CD4-positive, alpha-beta T cell (primary cell): ENCODE measurements around the gene IL10. TPM values are rescaled to one million over a fixed set of nuclear protein-coding genes. Genes with fewer than 3 reads are reported as not detected.

Experiments
- ATAC-seq: fragments of 200-7000 bp; cut with Tn5 transposase; one replicate; pipeline ENCODE4 v1.10.0; 2022; ENCODE audit warnings: mild to moderate bottlenecking; ENCODE audit not compliant: poor library complexity
- CTCF ChIA-PET: fragments of 350-600 bp; sonication (Branson Sonifier 250); formaldehyde crosslinking; loops from one replicate; lab custom pipeline; 2021; ENCODE audit warnings: antibody characterized with exemption, inconsistent platforms; lab: Charles Lee
- POLR2A ChIA-PET: fragments of 350-600 bp; sonication (Branson Sonifier 250); formaldehyde crosslinking; loops from one replicate; lab custom pipeline; 2021; ENCODE audit warnings: antibody characterized with exemption, inconsistent platforms; lab: Charles Lee
- DNase-seq, 14 experiments: peaks; one replicate each; pipeline ENCODE4 v3.0.0-alpha.2; 2013 to 2020; ENCODE audit warnings: mixed read lengths in 2 of 14
- H3K27ac ChIP-seq, 2 donors: one replicate each; pipeline versions ENCODE4 v1.5.1 to v1.7.0; 2013; ENCODE audit warnings: low read length in 2 of 2, low read depth in 1 of 2, mild to moderate bottlenecking in 1 of 2
- H3K27me3 ChIP-seq, 2 experiments: 1 replicate in 1 of 2; 2 replicates in 1 of 2; pipeline versions ENCODE4 v1.6.1 to v1.7.0; 2013; ENCODE audit warnings: low read length in 2 of 2, control low read depth in 1 of 2, mild to moderate bottlenecking in 1 of 2, moderate library complexity in 1 of 2; ENCODE audit not compliant: insufficient read depth in 2 of 2, control insufficient read depth in 1 of 2
- H3K36me3 ChIP-seq: one replicate; pipeline ENCODE4 v1.6.1; 2013; ENCODE audit warnings: low read length, control low read depth; ENCODE audit not compliant: insufficient read depth
- H3K4me1 ChIP-seq: one replicate; pipeline ENCODE4 v1.6.1; 2013; ENCODE audit warnings: low read length, control low read depth; ENCODE audit not compliant: insufficient read depth
- H3K4me3 ChIP-seq: one replicate; pipeline ENCODE4 v1.5.1; 2013; ENCODE audit warnings: mild to moderate bottlenecking, low read length, moderate library complexity
- H3K9me3 ChIP-seq, 2 experiments: 1 replicate in 1 of 2; 2 replicates in 1 of 2; pipeline versions ENCODE4 v1.6.1 to v1.7.0; 2013; ENCODE audit warnings: low read length in 2 of 2, mild to moderate bottlenecking in 2 of 2, control low read depth in 1 of 2, moderate library complexity in 1 of 2; ENCODE audit not compliant: control insufficient read depth in 1 of 2, insufficient read depth in 1 of 2
- H3K27ac Mint-ChIP-seq: one replicate; pipeline ENCODE4 v1.8.0; 2020; ENCODE audit warnings: mixed read lengths
- H3K27me3 Mint-ChIP-seq: one replicate; pipeline ENCODE4 v1.8.0; 2021; ENCODE audit warnings: mixed read lengths
- H3K36me3 Mint-ChIP-seq: one replicate; pipeline ENCODE4 v1.8.0; 2021; ENCODE audit warnings: low read depth, mixed read lengths
- H3K4me1 Mint-ChIP-seq: one replicate; pipeline ENCODE4 v1.8.0; 2021; ENCODE audit warnings: low read depth, mixed read lengths
- H3K4me3 Mint-ChIP-seq: one replicate; pipeline ENCODE4 v1.8.0; 2020; ENCODE audit warnings: mild to moderate bottlenecking, mixed read lengths
- H3K9me3 Mint-ChIP-seq: one replicate; pipeline ENCODE4 v1.8.0; 2020; ENCODE audit warnings: mixed read lengths
- intact Hi-C, 2 experiments: fragments of 100-400 bp; cut with DNase I in 1 of 2; cut with micrococcal nuclease in 1 of 2; formaldehyde crosslinking; loops; one replicate each; pipeline versions ENCODE4 v1.15.1 to v1.9.0; 2023 to 2025; cut with DNase I, micrococcal nuclease
- total RNA-seq, 174 experiments: library from RNA in 2 of 174; stranded (reverse) in 2 of 174; gene quantifications; one replicate each; pipeline ENCODE4 v1.2.3 and lab custom pipeline; 2021 to 2026
- TF ChIP-seq, protein P1 (sequence below): fragments of 200-600 bp; IDR thresholded peaks from one replicate; pipeline ENCODE4 v1.8.0; 2022; ENCODE audit warnings: antibody characterized with exemption, mild to moderate bottlenecking

IL10 gene
- total RNA-seq, 2 experiments from 2014 or later = 0.27 to 0.87 TPM

DNA sequence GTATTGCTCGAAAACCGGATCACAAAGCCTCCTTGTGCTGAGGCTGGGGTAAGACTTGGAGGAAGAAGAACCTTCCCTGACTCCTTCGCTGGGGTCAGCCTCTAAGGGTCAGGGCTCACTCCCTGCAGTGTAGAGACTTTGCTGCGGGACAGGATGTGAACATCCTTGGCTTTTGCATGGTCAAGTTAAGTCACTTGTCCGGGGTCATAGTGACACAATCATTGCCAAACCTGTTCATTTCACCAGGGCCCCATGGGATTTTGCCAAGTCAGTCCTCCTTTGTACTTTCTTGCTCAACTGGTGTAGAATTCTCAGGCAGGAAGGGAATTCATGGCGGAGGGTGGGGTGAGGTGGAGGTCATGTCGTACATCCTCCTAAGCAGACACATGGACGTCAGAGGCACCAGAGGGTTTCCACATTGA, 24.7 kb upstream of the IL10 start:
- DNase-seq = peak in 1 of 14 experiments; percentile 30
- H3K4me3 ChIP-seq = no peak overlapping the region
- no peaks in the 10 kb centered on the region for H3K36me3 ChIP-seq
- peaks cover 67% of the 10 kb centered on the region for H3K4me1 ChIP-seq
- no peaks in the 10 kb centered on the region for H3K9me3 Mint-ChIP-seq
- H3K36me3 Mint-ChIP-seq = no peaks in the 10 kb centered on the region
- H3K4me3 Mint-ChIP-seq = no peak overlapping the region
- no peak overlapping the region for H3K27ac ChIP-seq
- CTCF ChIA-PET = interaction anchor here (1.3 to 2.5 kb wide), 2 partner anchors 11 to 62 kb away, joined by 3 to 6 read pairs; no protein-coding TSS in a partner anchor
- H3K27ac Mint-ChIP-seq = no peak overlapping the region
- POLR2A ChIA-PET = interaction anchor here (0.6 kb wide), 1 partner anchor 89 kb away, joined by 3 read pairs; no protein-coding TSS in a partner anchor
- peaks cover 56% of the 10 kb centered on the region for H3K4me1 Mint-ChIP-seq
- H3K27me3 Mint-ChIP-seq = no peaks in the 10 kb centered on the region
- TF ChIP-seq, protein P1, sequence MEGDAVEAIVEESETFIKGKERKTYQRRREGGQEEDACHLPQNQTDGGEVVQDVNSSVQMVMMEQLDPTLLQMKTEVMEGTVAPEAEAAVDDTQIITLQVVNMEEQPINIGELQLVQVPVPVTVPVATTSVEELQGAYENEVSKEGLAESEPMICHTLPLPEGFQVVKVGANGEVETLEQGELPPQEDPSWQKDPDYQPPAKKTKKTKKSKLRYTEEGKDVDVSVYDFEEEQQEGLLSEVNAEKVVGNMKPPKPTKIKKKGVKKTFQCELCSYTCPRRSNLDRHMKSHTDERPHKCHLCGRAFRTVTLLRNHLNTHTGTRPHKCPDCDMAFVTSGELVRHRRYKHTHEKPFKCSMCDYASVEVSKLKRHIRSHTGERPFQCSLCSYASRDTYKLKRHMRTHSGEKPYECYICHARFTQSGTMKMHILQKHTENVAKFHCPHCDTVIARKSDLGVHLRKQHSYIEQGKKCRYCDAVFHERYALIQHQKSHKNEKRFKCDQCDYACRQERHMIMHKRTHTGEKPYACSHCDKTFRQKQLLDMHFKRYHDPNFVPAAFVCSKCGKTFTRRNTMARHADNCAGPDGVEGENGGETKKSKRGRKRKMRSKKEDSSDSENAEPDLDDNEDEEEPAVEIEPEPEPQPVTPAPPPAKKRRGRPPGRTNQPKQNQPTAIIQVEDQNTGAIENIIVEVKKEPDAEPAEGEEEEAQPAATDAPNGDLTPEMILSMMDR = no peak
- intact Hi-C loops = no loop called here
- H3K9me3 ChIP-seq = no peaks in the 10 kb centered on the region
- no peak for ATAC-seq
- no peaks in the 10 kb centered on the region for H3K27me3 ChIP-seq

DNA sequence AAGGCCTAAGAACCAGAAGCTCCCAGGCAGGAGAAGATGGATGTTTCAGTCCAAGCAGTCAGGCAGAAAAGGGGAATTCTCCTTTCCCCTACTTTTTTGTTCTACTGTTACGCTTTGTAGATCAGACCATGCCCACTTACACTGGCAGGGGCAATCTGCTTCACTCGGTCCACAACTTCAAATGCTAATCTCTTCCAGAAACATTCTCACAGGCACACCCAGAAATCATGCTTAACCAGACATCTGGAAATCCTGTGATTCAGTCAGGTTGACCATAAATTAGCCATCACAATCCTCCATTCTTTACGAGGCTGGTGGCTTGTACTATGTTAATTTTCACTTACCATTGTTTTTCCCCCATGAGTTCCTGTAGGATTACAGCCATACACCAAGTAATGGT, 23.8 kb upstream of the IL10 start:
- intact Hi-C loops = no loop called here
- CTCF ChIA-PET = interaction anchor here (1.2 kb wide), 1 partner anchor 70 kb away, joined by 3 read pairs; no protein-coding TSS in a partner anchor
- H3K4me3 Mint-ChIP-seq = no peak overlapping the region
- no peaks in the 10 kb centered on the region for H3K36me3 Mint-ChIP-seq
- H3K9me3 Mint-ChIP-seq = no peaks in the 10 kb centered on the region
- H3K27ac Mint-ChIP-seq = no peak overlapping the region
- H3K4me1 Mint-ChIP-seq = peaks cover 56% of the 10 kb centered on the region
- Histone ChIP-seq H3K4me1 (peaks cover 68% of the 10 kb centered on the region), H3K9me3 (no peaks in the 10 kb centered on the region), H3K4me3 (no peak overlapping the region), H3K27ac (no peak overlapping the region), H3K36me3 (no peaks in the 10 kb centered on the region), H3K27me3 (no peaks in the 10 kb centered on the region)
- no peaks in the 10 kb centered on the region for H3K27me3 Mint-ChIP-seq
- POLR2A ChIA-PET = interaction anchor here (1.6 to 1.8 kb wide), 3 partner anchors 12 to 30 kb away, joined by 3 to 5 read pairs (median 5); no protein-coding TSS in a partner anchor
- no peak for ATAC-seq
- DNase-seq = no peak
- TF ChIP-seq, protein P1 = no peak

DNA sequence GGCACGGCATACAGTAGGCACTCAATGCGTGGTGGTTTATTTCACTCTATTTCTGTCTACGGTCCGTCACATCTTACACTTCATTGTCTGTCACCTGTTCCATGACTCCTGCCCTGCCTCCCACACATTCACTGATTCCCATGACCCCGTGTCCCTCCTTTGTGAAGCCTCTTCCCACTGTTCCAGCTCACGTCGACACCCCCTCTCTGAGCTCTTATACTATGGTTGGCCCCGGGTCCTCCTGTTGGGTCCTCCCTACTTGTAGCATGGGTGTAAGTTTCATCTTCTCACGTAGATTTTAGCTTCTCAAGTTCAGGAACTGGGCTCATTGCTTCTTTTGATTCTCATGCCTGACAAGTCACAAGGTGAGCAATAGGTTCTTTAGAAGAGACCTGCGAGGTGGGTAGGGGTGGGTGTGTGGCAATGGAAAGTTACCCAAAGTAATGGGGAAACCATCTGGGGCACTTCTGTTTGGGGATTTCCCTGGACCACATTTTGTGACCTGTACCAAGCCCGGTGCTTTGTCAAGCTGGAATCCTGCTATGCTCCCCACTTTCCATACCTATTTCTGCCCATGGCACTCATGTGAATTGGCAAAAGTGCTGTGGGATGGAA, 22.1 kb upstream of the IL10 start:
- CTCF ChIA-PET = interaction anchor here (1.5 kb wide), 1 partner anchor 59 kb away, joined by 3 read pairs; no protein-coding TSS in a partner anchor
- H3K27me3 ChIP-seq = no peaks in the 10 kb centered on the region
- no peaks in the 10 kb centered on the region for H3K9me3 ChIP-seq
- peaks cover 65% of the 10 kb centered on the region for H3K4me1 Mint-ChIP-seq
- H3K4me1 ChIP-seq = peaks cover 67% of the 10 kb centered on the region
- POLR2A ChIA-PET = interaction anchor here (0.8 to 1.6 kb wide), 5 partner anchors 9 to 60 kb away, joined by 3 to 5 read pairs (median 3); no protein-coding TSS in a partner anchor
- intact Hi-C loops = no loop called here
- TF ChIP-seq, protein P1 = no peak
- no peak overlapping the region for H3K4me3 ChIP-seq
- DNase-seq (peak in 2 of 14 experiments; percentile 59 to 68), ATAC-seq (peak; percentile 18)
- no peaks in the 10 kb centered on the region for H3K27me3 Mint-ChIP-seq
- H3K36me3 Mint-ChIP-seq = no peaks in the 10 kb centered on the region
- no peak overlapping the region for H3K27ac ChIP-seq
- no peak overlapping the region for H3K4me3 Mint-ChIP-seq
- no peaks in the 10 kb centered on the region for H3K36me3 ChIP-seq
- H3K27ac Mint-ChIP-seq = no peak overlapping the region
- H3K9me3 Mint-ChIP-seq = no peaks in the 10 kb centered on the region
